Ascending aorta (tissue), 2 donors: ENCODE data around the gene RPL10L. TPM values are rescaled to one million over a fixed set of nuclear protein-coding genes. Genes with fewer than 3 reads are reported as not detected.

ENCODE experiments used
- DNase-seq, 2 donors: peaks; one replicate each; pipeline ENCODE4 v3.0.0-alpha.2; 2019; ENCODE audit warnings: low spot score in 2 of 2
- H3K27ac ChIP-seq, 2 donors: fragments of 200-600 bp; sonication (generic); one replicate each; pipeline ENCODE4 v1.5.1; 2016 to 2017; ENCODE audit warnings: mild to moderate bottlenecking in 1 of 2
- H3K27me3 ChIP-seq: fragments of 200-600 bp; sonication (generic); one replicate; pipeline ENCODE4 v1.5.1; 2017
- H3K36me3 ChIP-seq, 2 donors: fragments of 200-600 bp; sonication (generic); one replicate each; pipeline ENCODE4 v1.5.1; 2016
- H3K4me1 ChIP-seq, 2 donors: fragments of 200-600 bp; sonication (generic); one replicate each; pipeline ENCODE4 v1.5.1; 2016 to 2017; ENCODE audit warnings: mild to moderate bottlenecking in 1 of 2
- H3K4me3 ChIP-seq, 2 donors: fragments of 200-600 bp; sonication (generic); one replicate each; pipeline ENCODE4 v1.5.1; 2016 to 2017; ENCODE audit warnings: mild to moderate bottlenecking in 1 of 2
- H3K9me3 ChIP-seq, 2 donors: fragments of 200-600 bp; sonication (generic); one replicate each; pipeline ENCODE4 v1.5.1; 2016
- CTCF ChIP-seq, 3 experiments: fragments of 200-600 bp in 2 of 3; fragments of 450-650 bp in 1 of 3; sonication (generic) in 2 of 3; IDR thresholded peaks; one replicate each; pipeline ENCODE4 v1.5.1; 2016 to 2019; ENCODE audit warnings: antibody characterized with exemption in 3 of 3, mild to moderate bottlenecking in 1 of 3, moderate library complexity in 1 of 3
- intact Hi-C: fragments of 100-400 bp; cut with DNase I; formaldehyde crosslinking; loops from one replicate; pipeline ENCODE4 v1.15.1; 2023
- total RNA-seq: library from RNA; depleted of rRNA; stranded (reverse); fragments of >200 nt; gene quantifications from one replicate; pipeline ENCODE4 v1.1.0, GENCODE V29; 2016

The RPL10L gene
- total RNA-seq, 1 donor from 2014 or later, result not detected

DNA sequence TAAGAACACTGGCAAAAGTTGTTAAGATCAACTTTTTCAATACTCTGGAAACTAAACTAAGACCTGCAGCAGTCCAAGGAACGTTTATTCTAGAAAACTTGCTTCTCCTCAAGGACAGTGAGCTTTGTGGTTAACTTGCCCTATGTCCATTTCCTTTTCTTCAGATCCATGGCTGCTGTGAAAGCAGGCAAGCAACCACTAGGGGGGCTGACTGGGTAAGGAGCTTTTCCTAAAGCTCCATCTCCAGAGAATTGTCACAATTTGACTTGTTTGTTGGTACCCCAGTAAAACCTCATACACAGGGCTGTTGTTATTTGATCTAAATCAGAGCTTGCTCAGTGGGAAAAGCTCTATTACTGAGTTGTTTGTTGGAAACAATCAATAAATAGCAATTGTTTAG, 10.1 kb upstream of the RPL10L start:
- Histone ChIP-seq H3K4me1 (no peaks in the 10 kb centered on the region), H3K27ac (no peak overlapping the region), H3K27me3 (no peaks in the 10 kb centered on the region), H3K36me3 (no peaks in the 10 kb centered on the region), H3K9me3 (peaks cover 0 to 4% of the 10 kb centered on the region in 2 donors), H3K4me3 (no peak overlapping the region)
- no peak for TF ChIP-seq CTCF (IDR thresholded peaks at IDR 0.05)
- no peak for DNase-seq
- intact Hi-C loops, result no loop called here

DNA sequence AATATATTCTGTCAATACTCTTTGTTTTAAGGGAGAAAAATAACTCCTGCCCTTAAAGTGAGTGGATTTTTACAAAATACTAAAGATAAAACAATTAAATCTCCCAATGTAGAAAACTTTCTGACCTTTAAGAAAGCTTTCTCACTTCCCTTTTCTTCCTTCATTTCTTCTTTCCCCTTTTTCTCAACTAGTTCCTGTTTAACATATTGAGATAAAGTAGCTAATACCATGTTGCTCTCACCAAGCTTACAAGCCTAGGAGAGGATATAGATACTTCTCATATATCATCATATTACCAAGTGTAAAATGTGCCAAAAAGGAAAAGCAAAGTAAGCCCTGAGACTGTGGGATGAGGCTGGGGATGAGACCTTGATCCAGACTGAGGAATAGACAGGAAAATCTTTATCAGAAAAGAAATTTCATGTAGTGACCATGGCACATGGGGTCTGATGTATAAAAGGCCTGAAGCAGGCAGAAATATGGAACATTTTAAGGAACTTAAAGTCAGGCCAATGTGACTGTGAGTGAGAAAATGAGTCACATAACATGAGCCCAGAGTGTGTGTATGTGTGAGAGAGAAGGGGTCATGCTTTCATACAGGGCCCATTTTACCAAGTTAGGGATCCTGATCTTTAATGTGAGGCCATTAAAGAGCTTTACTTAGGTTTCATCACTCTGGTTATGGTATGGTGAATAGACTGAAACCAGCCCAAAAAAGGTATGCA, 1.6 kb upstream of the RPL10L start:
- no peak overlapping the region for H3K27ac ChIP-seq
- H3K4me1 ChIP-seq, result no peaks in the 10 kb centered on the region
- no peak for DNase-seq
- no peak overlapping the region for H3K4me3 ChIP-seq
- no peaks in the 10 kb centered on the region for H3K27me3 ChIP-seq
- no peak for TF ChIP-seq CTCF (IDR thresholded peaks at IDR 0.05)
- intact Hi-C loops, result no loop called here
- H3K9me3 ChIP-seq, result no peaks in the 10 kb centered on the region
- H3K36me3 ChIP-seq, result no peaks in the 10 kb centered on the region

DNA sequence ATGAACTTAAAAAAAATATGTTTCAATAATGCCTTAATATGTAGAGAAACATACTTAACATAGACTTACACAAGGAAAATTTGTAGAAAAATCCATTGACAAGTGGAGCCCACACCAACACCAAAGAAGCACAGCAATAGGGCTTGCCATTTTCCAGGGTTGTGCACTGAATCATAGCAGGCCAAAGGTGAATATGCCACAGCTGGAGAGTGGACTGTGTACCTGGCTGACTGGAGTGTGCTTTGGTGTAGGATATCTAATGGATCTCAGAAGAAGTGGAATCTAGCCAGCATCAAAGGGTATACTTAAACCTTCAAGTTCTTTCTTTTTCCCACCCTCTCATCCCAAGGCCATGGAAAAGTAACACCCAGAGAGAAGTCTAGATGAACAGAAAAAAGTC, 4.8 kb downstream of the RPL10L start:
- intact Hi-C loops, result no loop called here
- no peaks in the 10 kb centered on the region for H3K9me3 ChIP-seq
- no peaks in the 10 kb centered on the region for H3K36me3 ChIP-seq
- no peak overlapping the region for H3K27ac ChIP-seq
- H3K4me1 ChIP-seq, result no peaks in the 10 kb centered on the region
- TF ChIP-seq CTCF (IDR thresholded peaks at IDR 0.05), result no peak
- no peak for DNase-seq
- no peaks in the 10 kb centered on the region for H3K27me3 ChIP-seq
- no peak overlapping the region for H3K4me3 ChIP-seq

- no peak for TF ChIP-seq CTCF (IDR thresholded peaks at IDR 0.05)
- Histone ChIP-seq H3K36me3 (no peaks in the 10 kb centered on the region), H3K9me3 (no peaks in the 10 kb centered on the region), H3K27ac (no peak overlapping the region), H3K4me1 (no peaks in the 10 kb centered on the region), H3K4me3 (no peak overlapping the region), H3K27me3 (no peaks in the 10 kb centered on the region)
- no peak for DNase-seq
- intact Hi-C loops, result no loop called here
These were observed 24.7 kb downstream of the RPL10L start for GRCh38 chr14:46626876-46627275.
